Smooth muscle cell (in vitro differentiated cells): ENCODE measurements around the gene TCFL5. TPM values are rescaled to one million over a fixed set of nuclear protein-coding genes. Genes with fewer than 3 reads are reported as not detected.
A peak's percentile ranks its signal among the peaks of the same experiment; 100 is the strongest.

Source experiments
- DNase-seq: peaks from one replicate; lab custom pipeline; 2025; ENCODE audit not compliant: unreplicated experiment; lab: John Stamatoyannopoulos, UW
- H2AFZ ChIP-seq: fragments of 200-600 bp; sonication (generic); 2 replicates; pipeline ENCODE4 v1.6.0; 2016; ENCODE audit warnings: antibody characterized with exemption, low read depth, mild to moderate bottlenecking
- H3F3A ChIP-seq: fragments of 200-600 bp; sonication (generic); 2 replicates; pipeline ENCODE4 v1.6.0; 2017; ENCODE audit warnings: antibody characterized with exemption, low read depth
- H3K27ac ChIP-seq: fragments of 200-600 bp; sonication (generic); 2 replicates; pipeline ENCODE4 v1.5.1; 2016; ENCODE audit warnings: low read depth, mild to moderate bottlenecking
- H3K27me3 ChIP-seq: fragments of 200-600 bp; sonication (generic); 2 replicates; pipeline ENCODE4 v1.6.1; 2016; ENCODE audit warnings: low read depth, mild to moderate bottlenecking
- H3K36me3 ChIP-seq: fragments of 200-600 bp; sonication (generic); 2 replicates; pipeline ENCODE4 v1.5.1; 2016; ENCODE audit warnings: low read depth
- H3K4me1 ChIP-seq: fragments of 200-600 bp; sonication (generic); 2 replicates; pipeline ENCODE4 v1.5.1; 2016; ENCODE audit warnings: low read depth
- H3K4me2 ChIP-seq: fragments of 200-600 bp; sonication (generic); 2 replicates; pipeline ENCODE4 v1.6.0; 2016; ENCODE audit warnings: mild to moderate bottlenecking
- H3K4me3 ChIP-seq: fragments of 200-600 bp; sonication (generic); 2 replicates; pipeline ENCODE4 v1.5.1; 2016; ENCODE audit warnings: mild to moderate bottlenecking
- H3K79me2 ChIP-seq: fragments of 200-600 bp; sonication (generic); 2 replicates; pipeline ENCODE4 v1.6.0; 2016; ENCODE audit warnings: low read depth, mild to moderate bottlenecking
- H3K9ac ChIP-seq: fragments of 200-600 bp; sonication (generic); 2 replicates; pipeline ENCODE4 v1.6.0; 2016; ENCODE audit warnings: low read depth
- H3K9me3 ChIP-seq: fragments of 200-600 bp; sonication (generic); replicated peaks from 2 replicates; pipeline ENCODE4 v1.5.1; 2016; ENCODE audit warnings: low read depth
- H4K20me1 ChIP-seq: fragments of 200-600 bp; sonication (generic); 2 replicates; pipeline ENCODE4 v1.6.0; 2016; ENCODE audit warnings: low read depth
- CTCF ChIP-seq: fragments of 200-600 bp; sonication (generic); IDR thresholded peaks from 2 replicates; pipeline ENCODE4 v1.5.1; 2017; ENCODE audit warnings: borderline replicate concordance, mild to moderate bottlenecking, antibody characterized with exemption; ENCODE audit not compliant: insufficient read depth, poor library complexity, severe bottlenecking
- WGBS: methylation state at CpG from one replicate; pipeline ENCODE4 v1.1.7; 2016; ENCODE audit warnings: low lambda C conversion rate; 5-methylcytosine and 5-hydroxymethylcytosine counted together
- polyA plus RNA-seq: library from polyadenylated mRNA; unstranded; fragments of >200 nt; fragmentation: Nextera tagmentation; extraction: Ambion mirVana; gene quantifications from 2 replicates; pipeline ENCODE4 v1.2.1, GENCODE V29; 2016
- total RNA-seq: library from RNA; depleted of rRNA; stranded (reverse); fragments of >200 nt; gene quantifications from 2 replicates; pipeline ENCODE4 v1.2.3, GENCODE V29; 2014

The TCFL5 gene
- total and polyA plus RNA-seq, 2 experiments from 2014 or later: 9.5 to 12.5 TPM

GRCh38 chr20:62793757-62794006, 67.9 kb downstream of the TCFL5 start:
- Histone ChIP-seq H3K79me2 (no peaks in the 10 kb centered on the region), H3K36me3 (no peaks in the 10 kb centered on the region), H3K27me3 (no peaks in the 10 kb centered on the region), H3K4me1 (peaks cover 10% of the 10 kb centered on the region), H3K4me2 (peak overlapping the region; percentile 83), H4K20me1 (peaks cover 5% of the 10 kb centered on the region), H3F3A (peaks cover 19% of the 10 kb centered on the region), H3K27ac (peak overlapping the region; percentile 87), H3K4me3 (peak overlapping the region; percentile 35), H3K9me3 (no peaks in the 10 kb centered on the region), H3K9ac (peak overlapping the region; percentile 52), H2AFZ (peak overlapping the region; percentile 79)
- WGBS: 72% methylated on average over 7 of the region's 7 CpGs
- no peak for TF ChIP-seq CTCF
- no peak for DNase-seq

GRCh38 chr20:62792940-62793756, 68.5 kb downstream of the TCFL5 start:
- Histone ChIP-seq H3K4me2 (peak overlapping the region; percentile 41), H3F3A (peaks cover 19% of the 10 kb centered on the region), H3K4me3 (no peak overlapping the region), H3K27me3 (no peaks in the 10 kb centered on the region), H3K9me3 (no peaks in the 10 kb centered on the region), H3K27ac (peak overlapping the region; percentile 87), H3K36me3 (no peaks in the 10 kb centered on the region), H2AFZ (no peak overlapping the region), H4K20me1 (peaks cover 5% of the 10 kb centered on the region), H3K79me2 (no peaks in the 10 kb centered on the region), H3K4me1 (peaks cover 10% of the 10 kb centered on the region), H3K9ac (peak overlapping the region; percentile 66)
- 88% methylated on average over 22 of the region's 22 CpGs for WGBS
- no peak for DNase-seq
- no peak for TF ChIP-seq CTCF

GRCh38 chr20:62792182-62792939, 69.3 kb downstream of the TCFL5 start:
- no peak for TF ChIP-seq CTCF
- peak overlapping the region; percentile 41 for H3K4me2 ChIP-seq
- H3K27ac ChIP-seq: peak overlapping the region; percentile 87

More at GRCh38 chr20:62792182-62792939, 69.3 kb downstream of the TCFL5 start:
- peaks cover 10% of the 10 kb centered on the region for H3K4me1 ChIP-seq
- no peaks in the 10 kb centered on the region for H4K20me1 ChIP-seq
- 54% methylated on average over 9 of the region's 9 CpGs for WGBS
- no peaks in the 10 kb centered on the region for H3K27me3 ChIP-seq
- no peaks in the 10 kb centered on the region for H3K9me3 ChIP-seq
- H3K9ac ChIP-seq: peak overlapping the region; percentile 66
- no peak overlapping the region for H3K4me3 ChIP-seq
- H2AFZ ChIP-seq: no peak overlapping the region
- H3F3A ChIP-seq: peaks cover 19% of the 10 kb centered on the region
- DNase-seq: no peak
- no peaks in the 10 kb centered on the region for H3K79me2 ChIP-seq
- no peaks in the 10 kb centered on the region for H3K36me3 ChIP-seq
